ENCODE measurements around the gene MYBPH.
A peak's percentile ranks its signal among the peaks of the same experiment; 100 is the strongest.

The MYBPH gene

GRCh38 chr1:203208181-203208580, 32.6 kb upstream of the MYBPH start:
- Histone ChIP-seq H3K4me3 (ENCODE audit: severe bottlenecking) (no peak overlapping the region), H3K4me1 (ENCODE audit: insufficient read depth, poor library complexity, severe bottlenecking) (no peaks in the 10 kb centered on the region), H3K27me3 (ENCODE audit: insufficient read depth, poor library complexity, severe bottlenecking) (no peaks in the 10 kb centered on the region), H3K9me3 (ENCODE audit: severe bottlenecking) (no peaks in the 10 kb centered on the region), H3K27ac (ENCODE audit: poor library complexity, severe bottlenecking) (no peak overlapping the region), H3K36me3 (ENCODE audit: low read depth) (no peaks in the 10 kb centered on the region)
- ATAC-seq (ENCODE audit: low read depth), result no peak
- TF ChIP-seq CTCF (IDR thresholded peaks at IDR 0.05; ENCODE audit: poor library complexity, severe bottlenecking), result no peak
- DNase-seq (ENCODE audit: low spot score), result no peak

DNA sequence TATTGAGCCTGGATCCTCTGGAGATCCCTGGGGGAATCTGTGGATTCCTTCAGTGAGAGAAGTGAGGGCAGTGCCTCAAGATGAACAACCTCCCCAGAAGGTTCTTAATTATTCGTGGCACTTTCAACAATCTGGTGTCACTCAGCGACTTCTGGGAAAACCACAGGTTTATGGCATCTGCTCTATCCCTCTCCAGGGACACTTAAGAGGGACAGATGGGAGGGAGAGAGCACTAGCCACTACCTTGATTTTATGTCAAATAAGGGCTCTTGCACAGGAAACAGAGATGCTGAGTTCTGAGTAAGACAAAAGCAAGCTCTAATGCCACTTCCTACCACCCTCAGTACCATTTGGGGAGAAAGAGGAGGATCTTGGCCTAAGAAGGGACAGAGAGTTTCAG, 32.1 kb upstream of the MYBPH start:
- Histone ChIP-seq H3K27ac (ENCODE audit: poor library complexity, severe bottlenecking) (no peak overlapping the region), H3K4me1 (ENCODE audit: insufficient read depth, poor library complexity, severe bottlenecking) (no peaks in the 10 kb centered on the region), H3K27me3 (ENCODE audit: insufficient read depth, poor library complexity, severe bottlenecking) (no peaks in the 10 kb centered on the region), H3K36me3 (ENCODE audit: low read depth) (no peaks in the 10 kb centered on the region), H3K4me3 (ENCODE audit: severe bottlenecking) (no peak overlapping the region), H3K9me3 (ENCODE audit: severe bottlenecking) (no peaks in the 10 kb centered on the region)
- ATAC-seq (ENCODE audit: low read depth) (no peak), DNase-seq (ENCODE audit: low spot score) (no peak)
- no peak for TF ChIP-seq CTCF (IDR thresholded peaks at IDR 0.05; ENCODE audit: poor library complexity, severe bottlenecking)

DNA sequence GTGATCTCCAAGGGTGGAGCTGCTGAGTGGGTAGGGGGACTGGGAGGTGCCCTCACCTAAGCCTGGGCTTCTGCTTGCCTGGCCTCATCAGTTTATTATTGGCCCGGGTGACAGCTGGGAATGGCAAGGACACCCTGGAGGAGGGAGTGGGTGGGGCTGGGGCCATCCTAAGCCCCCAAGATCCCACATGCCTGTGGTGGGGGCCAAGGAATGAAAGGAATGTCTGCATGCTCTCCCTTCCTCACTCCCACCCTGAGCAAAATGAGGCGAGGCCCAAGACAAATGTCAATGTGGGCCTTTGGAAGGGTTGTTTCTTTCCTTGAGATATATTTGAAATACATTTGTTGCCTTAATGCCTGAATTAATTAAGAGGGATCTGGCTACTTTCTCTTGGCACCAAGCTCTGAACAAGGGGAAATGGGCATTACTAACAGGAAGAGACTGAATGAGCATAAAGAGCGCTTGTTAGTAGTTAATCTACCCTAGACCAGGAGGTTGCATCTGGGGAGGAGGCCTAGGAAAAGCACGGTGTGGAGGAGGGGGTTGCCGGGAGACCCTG, 30.6 kb upstream of the MYBPH start:
- no peak for ATAC-seq (ENCODE audit: low read depth)
- Histone ChIP-seq H3K27ac (ENCODE audit: poor library complexity, severe bottlenecking) (no peak overlapping the region), H3K36me3 (ENCODE audit: low read depth) (no peaks in the 10 kb centered on the region), H3K27me3 (ENCODE audit: insufficient read depth, poor library complexity, severe bottlenecking) (no peaks in the 10 kb centered on the region), H3K4me1 (ENCODE audit: insufficient read depth, poor library complexity, severe bottlenecking) (no peaks in the 10 kb centered on the region), H3K9me3 (ENCODE audit: severe bottlenecking) (no peaks in the 10 kb centered on the region), H3K4me3 (ENCODE audit: severe bottlenecking) (no peak overlapping the region)
- no peak for TF ChIP-seq CTCF (IDR thresholded peaks at IDR 0.05; ENCODE audit: poor library complexity, severe bottlenecking)
- no peak for DNase-seq (ENCODE audit: low spot score)

GRCh38 chr1:203204756-203205155, 29.1 kb upstream of the MYBPH start:
- TF ChIP-seq CTCF (IDR thresholded peaks at IDR 0.05; ENCODE audit: poor library complexity, severe bottlenecking), result no peak
- H3K9me3 ChIP-seq (ENCODE audit: severe bottlenecking), result no peaks in the 10 kb centered on the region
- no peak overlapping the region for H3K27ac ChIP-seq (ENCODE audit: poor library complexity, severe bottlenecking)
- no peak overlapping the region for H3K4me3 ChIP-seq (ENCODE audit: severe bottlenecking)
- ATAC-seq (ENCODE audit: low read depth) (no peak), DNase-seq (ENCODE audit: low spot score) (no peak)
- H3K27me3 ChIP-seq (ENCODE audit: insufficient read depth, poor library complexity, severe bottlenecking), result no peaks in the 10 kb centered on the region
- no peaks in the 10 kb centered on the region for H3K36me3 ChIP-seq (ENCODE audit: low read depth)
- no peaks in the 10 kb centered on the region for H3K4me1 ChIP-seq (ENCODE audit: insufficient read depth, poor library complexity, severe bottlenecking)

DNA sequence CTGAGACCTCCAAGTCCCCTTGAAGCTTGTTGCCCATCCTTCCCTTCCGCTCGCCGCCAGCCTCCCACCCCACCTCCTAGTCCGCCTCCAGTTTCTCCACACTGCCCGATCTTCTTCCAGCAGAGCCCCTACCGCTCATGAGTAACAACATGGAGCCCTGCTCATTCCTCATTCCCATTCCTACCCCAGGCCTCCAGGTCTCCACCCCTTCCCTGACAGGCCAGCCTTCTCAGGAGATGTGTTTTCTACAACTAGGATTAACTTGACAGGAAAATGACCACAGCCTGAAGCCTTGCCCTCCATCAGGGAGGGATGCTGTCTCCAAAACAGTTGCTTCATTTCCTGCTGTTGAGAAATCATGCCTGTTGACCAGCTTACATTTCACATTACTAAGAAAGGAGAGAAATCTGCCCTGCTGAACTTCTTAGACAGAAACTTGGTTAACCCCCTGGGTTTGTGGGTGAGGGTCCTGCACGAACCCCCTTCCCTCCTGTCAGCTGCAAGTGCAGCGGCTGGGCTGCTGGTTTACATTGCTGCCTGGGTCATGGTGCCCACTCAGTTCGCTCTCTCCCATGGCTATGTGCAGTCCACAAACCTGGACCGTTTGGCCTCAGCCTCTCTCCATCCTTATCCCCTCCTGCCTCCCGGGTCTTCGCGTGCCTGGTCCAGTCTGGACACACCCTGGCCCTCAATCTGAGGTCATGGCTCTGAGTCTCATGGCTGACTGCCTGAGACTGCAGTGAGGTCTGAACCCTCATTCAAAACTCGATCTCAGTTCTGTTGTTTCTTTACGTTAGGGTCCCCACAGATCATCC, 27.0 kb upstream of the MYBPH start:
- Histone ChIP-seq H3K27me3 (ENCODE audit: insufficient read depth, poor library complexity, severe bottlenecking) (no peaks in the 10 kb centered on the region), H3K4me3 (ENCODE audit: severe bottlenecking) (no peak overlapping the region), H3K36me3 (ENCODE audit: low read depth) (no peaks in the 10 kb centered on the region), H3K9me3 (ENCODE audit: severe bottlenecking) (no peaks in the 10 kb centered on the region), H3K27ac (ENCODE audit: poor library complexity, severe bottlenecking) (no peak overlapping the region), H3K4me1 (ENCODE audit: insufficient read depth, poor library complexity, severe bottlenecking) (no peaks in the 10 kb centered on the region)
- no peak for TF ChIP-seq CTCF (IDR thresholded peaks at IDR 0.05; ENCODE audit: poor library complexity, severe bottlenecking)
- DNase-seq (ENCODE audit: low spot score), result no peak
- peak; percentile 41; the same call in 2 of the 3 replicates for ATAC-seq (ENCODE audit: low read depth)

Data from RWPE2 (cell line).